Thyroid gland (tissue), 4 donors: ENCODE measurements around the gene E4F1. TPM values are rescaled to one million over a fixed set of nuclear protein-coding genes. Genes with fewer than 3 reads are reported as not detected.

Experiments used
- DNase-seq, 2 donors: peaks; one replicate each; pipeline ENCODE4 v3.0.0-alpha.2; 2019
- H3K27ac ChIP-seq, 3 donors: fragments of 200-600 bp; sonication (generic); 1 replicate in 2 of 3; 2 replicates in 1 of 3; pipeline ENCODE4 v1.5.1; 2016 to 2019; ENCODE audit warnings: mild to moderate bottlenecking in 1 of 3, moderate library complexity in 1 of 3
- H3K27me3 ChIP-seq: fragments of 200-600 bp; sonication (generic); one replicate; pipeline ENCODE4 v1.5.1; 2019
- H3K36me3 ChIP-seq, 2 donors: fragments of 200-600 bp; sonication (generic); one replicate each; pipeline ENCODE4 v1.5.1; 2016 to 2019
- H3K4me1 ChIP-seq, 2 donors: fragments of 200-600 bp; sonication (generic); one replicate each; pipeline ENCODE4 v1.5.1; 2017 to 2019
- H3K4me3 ChIP-seq, 3 donors: fragments of 200-600 bp; sonication (generic); replicated peaks in 1 of 3; 1 replicate in 2 of 3; 2 replicates in 1 of 3; pipeline ENCODE4 v1.5.1; 2016; ENCODE audit warnings: mild to moderate bottlenecking in 1 of 3
- H3K9me3 ChIP-seq: fragments of 200-600 bp; sonication (generic); one replicate; pipeline ENCODE4 v1.5.1; 2017
- POLR2A ChIP-seq, 2 donors: fragments of 450-650 bp; IDR thresholded peaks; one replicate each; pipeline ENCODE4 v1.6.1; 2017; ENCODE audit warnings: antibody characterized with exemption in 2 of 2, mild to moderate bottlenecking in 2 of 2, moderate library complexity in 1 of 2
- WGBS, 2 donors: methylation state at CpG; one replicate each; pipeline ENCODE4 v1.1.5; 2017; 5-methylcytosine and 5-hydroxymethylcytosine counted together
- intact Hi-C: fragments of 100-400 bp; cut with DNase I; formaldehyde crosslinking; loops from one replicate; pipeline ENCODE4 v1.15.1; 2023
- total RNA-seq, 4 donors: library from RNA; depleted of rRNA; stranded (reverse); fragments of >200 nt; gene quantifications; one replicate each; pipeline ENCODE4 v1.2.3, GENCODE V29; 2016
- TF ChIP-seq, protein P1 (sequence below), 6 experiments: fragments of 200-600 bp in 3 of 6; fragments of 450-650 bp in 3 of 6; sonication (generic) in 3 of 6; IDR thresholded peaks; one replicate each; pipeline ENCODE4 v1.5.1; 2016 to 2019; ENCODE audit warnings: antibody characterized with exemption in 6 of 6, mild to moderate bottlenecking in 2 of 6, inconsistent platforms in 1 of 6, moderate library complexity in 1 of 6

The E4F1 gene
- 10 to 100 TPM; 35.3 to 55.7 (median 41.3) TPM for total RNA-seq

DNA sequence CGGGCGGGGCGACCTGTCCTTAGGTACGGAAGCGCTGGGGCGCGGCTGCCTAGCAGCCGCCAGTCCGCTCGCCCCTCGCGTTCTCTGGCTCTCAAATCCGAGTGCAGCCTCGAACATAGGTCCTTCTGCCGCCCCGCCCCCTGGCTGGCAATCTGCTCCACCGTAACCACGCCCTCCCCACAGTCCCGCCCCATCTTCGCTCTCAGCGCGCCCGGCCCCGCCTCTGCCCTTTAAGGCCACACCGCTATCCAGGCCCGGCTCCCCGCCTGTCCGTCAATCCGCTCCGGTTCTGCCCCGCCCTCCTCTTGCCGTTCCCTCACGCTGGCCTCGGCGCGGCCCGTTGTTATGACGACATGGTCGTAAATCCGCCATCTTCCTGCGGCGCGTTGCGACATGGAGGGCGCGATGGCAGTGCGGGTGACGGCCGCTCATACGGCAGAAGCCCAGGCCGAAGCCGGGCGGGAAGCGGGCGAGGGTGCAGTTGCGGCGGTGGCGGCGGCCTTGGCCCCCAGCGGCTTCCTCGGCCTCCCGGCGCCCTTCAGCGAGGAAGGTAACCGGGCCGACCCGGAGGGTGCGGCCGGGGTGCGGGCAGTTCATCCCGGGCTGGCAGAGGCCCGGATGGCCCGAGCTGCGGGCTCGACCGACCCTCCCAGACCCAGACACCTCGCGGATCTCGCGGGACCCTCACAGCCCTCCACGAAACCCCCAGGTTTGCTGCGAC lies at the start of gene E4F1:
E4F1 (plus strand) TSS at position 371 of the 721 bp plus-strand sequence; CDS start at position 394, 23 bp downstream.
- H3K27me3 ChIP-seq = no peaks in the 10 kb centered on the region
- H3K36me3 ChIP-seq = peaks cover 2 to 5% of the 10 kb centered on the region in 2 donors
- intact Hi-C loops = no loop called here
- DNase-seq = peak; percentile 100
- peak within 1 kb of the TSS; percentile 38 to 94 (median 72) for H3K4me3 ChIP-seq
- H3K4me1 ChIP-seq = peaks cover 10 to 24% of the 10 kb centered on the region in 2 donors
- 0% methylated on average over 47 of the region's 82 CpGs; no CpG with 5 or more reads in 1 of the 2 donors for WGBS, 2 donors
- TF ChIP-seq POLR2A (IDR thresholded peaks at IDR 0.05) = peak; percentile 31 to 92
- TF ChIP-seq, protein P1, sequence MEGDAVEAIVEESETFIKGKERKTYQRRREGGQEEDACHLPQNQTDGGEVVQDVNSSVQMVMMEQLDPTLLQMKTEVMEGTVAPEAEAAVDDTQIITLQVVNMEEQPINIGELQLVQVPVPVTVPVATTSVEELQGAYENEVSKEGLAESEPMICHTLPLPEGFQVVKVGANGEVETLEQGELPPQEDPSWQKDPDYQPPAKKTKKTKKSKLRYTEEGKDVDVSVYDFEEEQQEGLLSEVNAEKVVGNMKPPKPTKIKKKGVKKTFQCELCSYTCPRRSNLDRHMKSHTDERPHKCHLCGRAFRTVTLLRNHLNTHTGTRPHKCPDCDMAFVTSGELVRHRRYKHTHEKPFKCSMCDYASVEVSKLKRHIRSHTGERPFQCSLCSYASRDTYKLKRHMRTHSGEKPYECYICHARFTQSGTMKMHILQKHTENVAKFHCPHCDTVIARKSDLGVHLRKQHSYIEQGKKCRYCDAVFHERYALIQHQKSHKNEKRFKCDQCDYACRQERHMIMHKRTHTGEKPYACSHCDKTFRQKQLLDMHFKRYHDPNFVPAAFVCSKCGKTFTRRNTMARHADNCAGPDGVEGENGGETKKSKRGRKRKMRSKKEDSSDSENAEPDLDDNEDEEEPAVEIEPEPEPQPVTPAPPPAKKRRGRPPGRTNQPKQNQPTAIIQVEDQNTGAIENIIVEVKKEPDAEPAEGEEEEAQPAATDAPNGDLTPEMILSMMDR (IDR thresholded peaks at IDR 0.05) = no peak
- peak within 1 kb of the TSS; percentile 62 to 86 (median 71) for H3K27ac ChIP-seq
- no peaks in the 10 kb centered on the region for H3K9me3 ChIP-seq

DNA sequence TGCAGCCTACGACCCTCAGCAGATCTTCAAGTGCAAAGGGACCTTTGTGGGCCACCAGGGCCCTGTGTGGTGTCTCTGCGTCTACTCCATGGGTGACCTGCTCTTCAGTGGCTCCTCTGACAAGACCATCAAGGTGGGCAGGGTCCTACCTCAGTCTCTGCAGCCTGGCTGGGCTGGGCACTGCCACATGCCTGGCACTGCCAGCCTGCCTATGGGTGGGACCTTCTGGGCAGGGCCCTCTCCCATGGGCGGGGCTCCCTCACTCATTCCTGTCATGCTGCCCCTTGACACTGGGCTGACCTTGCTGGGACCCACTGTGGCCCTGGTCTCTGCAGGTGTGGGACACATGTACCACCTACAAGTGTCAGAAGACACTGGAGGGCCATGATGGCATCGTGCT lies 49.5 kb upstream of the E4F1 start:
- intact Hi-C loops = no loop called here
- Histone ChIP-seq H3K36me3 (peaks cover 41 to 44% of the 10 kb centered on the region in 2 donors), H3K27me3 (no peaks in the 10 kb centered on the region), H3K27ac (no peak overlapping the region), H3K4me1 (no peaks in the 10 kb centered on the region), H3K4me3 (no peak overlapping the region), H3K9me3 (no peaks in the 10 kb centered on the region)
- TF ChIP-seq, protein P1 (IDR thresholded peaks at IDR 0.05) = no peak
- TF ChIP-seq POLR2A (IDR thresholded peaks at IDR 0.05) = no peak
- 91 to 95% methylated on average over 3 to 4 of the region's 4 CpGs for WGBS, 2 donors
- no peak for DNase-seq

DNA sequence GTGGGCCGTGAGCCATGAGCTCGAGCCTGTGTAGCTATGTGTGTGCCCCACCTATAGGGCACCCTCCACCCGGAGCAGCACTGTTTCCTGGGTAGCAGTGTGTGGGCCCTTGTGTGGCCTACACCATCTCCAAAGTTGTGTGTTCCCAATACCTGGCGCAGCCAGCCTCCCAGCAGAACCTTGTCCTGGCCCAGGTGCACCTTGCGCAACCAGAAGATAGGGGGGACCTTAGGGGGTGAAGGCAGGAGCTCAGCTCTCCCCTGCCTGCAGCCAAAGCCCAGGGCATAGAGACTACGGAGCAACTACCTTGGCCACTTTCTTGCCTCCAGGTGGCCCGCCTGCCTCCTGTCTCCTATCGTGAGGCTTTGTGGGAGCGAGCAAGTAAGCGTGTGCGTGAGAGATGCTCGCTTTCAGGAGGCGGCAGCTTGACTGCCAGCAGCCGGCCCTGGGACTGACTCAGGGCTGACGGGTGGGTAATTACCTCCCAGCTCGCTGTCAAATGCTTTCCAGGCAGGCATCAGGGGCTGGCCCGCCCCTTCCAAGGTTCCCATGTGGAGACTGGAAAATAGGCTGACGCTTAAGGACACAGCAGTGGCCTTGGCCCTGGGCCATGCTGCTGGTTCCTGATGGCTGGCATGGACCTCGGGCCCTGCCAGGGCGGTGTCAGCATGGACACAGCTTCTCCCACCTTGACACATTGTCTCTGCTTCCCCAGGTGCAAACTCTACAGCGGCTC lies 48.8 kb upstream of the E4F1 start:
- TF ChIP-seq, protein P1 (IDR thresholded peaks at IDR 0.05) = no peak
- TF ChIP-seq POLR2A (IDR thresholded peaks at IDR 0.05) = no peak
- DNase-seq = no peak
- no peaks in the 10 kb centered on the region for H3K4me1 ChIP-seq
- WGBS, 2 donors = 95 to 97% methylated on average over 10 to 18 of the region's 21 CpGs
- no peaks in the 10 kb centered on the region for H3K27me3 ChIP-seq
- no peak overlapping the region for H3K27ac ChIP-seq
- no peak overlapping the region for H3K4me3 ChIP-seq
- no peaks in the 10 kb centered on the region for H3K9me3 ChIP-seq
- intact Hi-C loops = no loop called here
- peaks cover 41 to 44% of the 10 kb centered on the region in 2 donors for H3K36me3 ChIP-seq

DNA sequence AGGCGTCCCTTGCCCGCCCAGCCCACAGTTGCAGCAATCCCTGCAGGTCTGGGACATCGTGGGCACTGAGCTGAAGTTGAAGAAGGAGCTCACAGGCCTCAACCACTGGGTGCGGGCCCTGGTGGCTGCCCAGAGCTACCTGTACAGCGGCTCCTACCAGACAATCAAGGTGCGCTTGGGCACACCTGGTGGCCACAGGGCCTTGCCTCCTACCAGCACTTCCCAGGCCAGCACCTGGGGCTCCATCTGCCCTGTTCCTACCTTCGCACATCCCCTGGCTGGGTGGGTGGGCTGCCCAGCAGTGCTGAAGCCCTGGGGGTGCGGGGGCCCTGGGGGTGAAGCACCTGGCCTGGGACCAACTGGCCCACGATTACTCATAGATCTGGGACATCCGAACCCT lies 47.9 kb upstream of the E4F1 start:
- Histone ChIP-seq H3K27ac (no peak overlapping the region), H3K36me3 (peaks cover 41 to 44% of the 10 kb centered on the region in 2 donors), H3K27me3 (no peaks in the 10 kb centered on the region), H3K9me3 (no peaks in the 10 kb centered on the region), H3K4me1 (no peaks in the 10 kb centered on the region), H3K4me3 (no peak overlapping the region)
- TF ChIP-seq, protein P1 (IDR thresholded peaks at IDR 0.05) = no peak
- no peak for TF ChIP-seq POLR2A (IDR thresholded peaks at IDR 0.05)
- DNase-seq = no peak
- intact Hi-C loops = no loop called here
- WGBS, 2 donors = 96 to 100% methylated on average over 3 to 5 of the region's 10 CpGs

- Histone ChIP-seq H3K36me3 (peaks cover 41 to 44% of the 10 kb centered on the region in 2 donors), H3K4me3 (no peak overlapping the region), H3K27ac (no peak overlapping the region), H3K4me1 (no peaks in the 10 kb centered on the region), H3K9me3 (no peaks in the 10 kb centered on the region), H3K27me3 (no peaks in the 10 kb centered on the region)
- TF ChIP-seq, protein P1 (IDR thresholded peaks at IDR 0.05) = no peak
- no peak for TF ChIP-seq POLR2A (IDR thresholded peaks at IDR 0.05)
- 89 to 94% methylated on average over 11 to 22 of the region's 23 CpGs for WGBS, 2 donors
- intact Hi-C loops = no loop called here
- DNase-seq = no peak
Observed at GRCh38 chr16:2176047-2176446, 47.3 kb upstream of the E4F1 start.
